Right hindlimb (tissue), 1 donor: ENCODE results near the gene NPIPA8.
"Not testable (repeated sequence)": the region's sequence is repeated elsewhere in the genome, so short reads cannot be mapped to it uniquely, and the experiment has no call there.

ENCODE experiments used
- DNase-seq: peaks from one replicate; pipeline ENCODE4 v3.0.0-alpha.2; 2018

NPIPA8 gene

GRCh38 chr16:18336636-18337035 is at the start of gene NPIPA8:
Gene NPIPA8, minus strand, starts transcription at chr16:18336736. Its CDS starts 4,074 bp downstream, at chr16:18332662.
- DNase-seq: not testable (repeated sequence)

GRCh38 chr16:18385285-18385684 is 48.7 kb upstream of the NPIPA8 start:
- DNase-seq: not testable (repeated sequence)

- not testable (repeated sequence) for DNase-seq
These were observed 48.3 kb upstream of the NPIPA8 start for GRCh38 chr16:18384869-18385268.

- not testable (repeated sequence) for DNase-seq
These were observed 47.6 kb upstream of the NPIPA8 start for GRCh38 chr16:18384098-18384636.

- DNase-seq: not testable (repeated sequence)
These were observed 46.2 kb upstream of the NPIPA8 start for GRCh38 chr16:18382696-18383095.

GRCh38 chr16:18347742-18348141 is 11.2 kb upstream of the NPIPA8 start:
- DNase-seq: not testable (repeated sequence)

- DNase-seq: not testable (repeated sequence)
These were observed 10.5 kb upstream of the NPIPA8 start for GRCh38 chr16:18346993-18347392.

- DNase-seq: not testable (repeated sequence)
These were observed 8.1 kb upstream of the NPIPA8 start for GRCh38 chr16:18344634-18345033.

- not testable (repeated sequence) for DNase-seq
These were observed 5.5 kb upstream of the NPIPA8 start for GRCh38 chr16:18341986-18342385.

- not testable (repeated sequence) for DNase-seq
These were observed 5.0 kb upstream of the NPIPA8 start for GRCh38 chr16:18341417-18341960.

- DNase-seq: not testable (repeated sequence)
These were observed 2.7 kb upstream of the NPIPA8 start for GRCh38 chr16:18339210-18339609.

- DNase-seq: not testable (repeated sequence)
These were observed 24.7 kb downstream of the NPIPA8 start for GRCh38 chr16:18311811-18312210.

- not testable (repeated sequence) for DNase-seq
These were observed 27.4 kb downstream of the NPIPA8 start for GRCh38 chr16:18309159-18309558.

GRCh38 chr16:18307241-18307640 is 29.3 kb downstream of the NPIPA8 start:
- not testable (repeated sequence) for DNase-seq

GRCh38 chr16:18306066-18306465 is 30.5 kb downstream of the NPIPA8 start:
- DNase-seq: not testable (repeated sequence)

GRCh38 chr16:18303059-18303706 is 33.4 kb downstream of the NPIPA8 start:
- not testable (repeated sequence) for DNase-seq

- DNase-seq: not testable (repeated sequence)
These were observed 38.8 kb downstream of the NPIPA8 start for GRCh38 chr16:18297714-18298113.

- DNase-seq: not testable (repeated sequence)
These were observed 39.6 kb downstream of the NPIPA8 start for GRCh38 chr16:18296931-18297330.

- DNase-seq: not testable (repeated sequence)
These were observed 42.2 kb downstream of the NPIPA8 start for GRCh38 chr16:18294371-18294770.

- not testable (repeated sequence) for DNase-seq
These were observed 43.1 kb downstream of the NPIPA8 start for GRCh38 chr16:18293337-18293956.

GRCh38 chr16:18290959-18291358 is 45.6 kb downstream of the NPIPA8 start:
- not testable (repeated sequence) for DNase-seq

- DNase-seq: not testable (repeated sequence)
These were observed 50.2 kb downstream of the NPIPA8 start for GRCh38 chr16:18286342-18286741.

GRCh38 chr16:18280319-18280718 is 56.2 kb downstream of the NPIPA8 start:
- not testable (repeated sequence) for DNase-seq

GRCh38 chr16:18276756-18277155 is 59.8 kb downstream of the NPIPA8 start:
- not testable (repeated sequence) for DNase-seq
